ENCODE measurements around the gene RFX3. TPM values are rescaled to one million over a fixed set of nuclear protein-coding genes. Genes with fewer than 3 reads are reported as not detected.

The RFX3 gene
- total RNA-seq, 4 donors from 2014 or later, result 10.9 to 20.8 (median 13.7) TPM

DNA sequence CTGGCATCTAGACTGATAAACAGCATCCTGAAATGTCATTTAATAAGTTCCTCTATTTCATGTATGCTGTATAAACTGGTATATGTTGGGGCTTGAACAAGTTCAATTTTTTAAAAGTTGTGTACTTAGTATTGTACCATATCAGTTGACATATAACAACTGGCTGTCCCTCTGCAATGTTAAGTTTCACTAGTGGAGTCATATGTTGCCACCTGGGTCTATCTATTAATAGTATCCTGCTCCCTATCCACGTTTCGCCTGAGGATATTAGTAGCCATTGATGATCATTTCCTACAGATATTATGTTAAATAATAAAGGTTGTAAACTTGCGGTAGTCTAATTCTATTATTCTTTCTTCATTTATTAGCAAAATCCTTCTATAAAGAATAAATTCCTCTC, 177.6 kb downstream of the RFX3 start:
- Histone ChIP-seq H3K27ac (no peak overlapping the region), H3K36me3 (no peaks in the 10 kb centered on the region), H3K4me1 (no peaks in the 10 kb centered on the region), H3K27me3 (no peaks in the 10 kb centered on the region), H3K4me3 (no peak overlapping the region), H3K9me3 (peaks cover 0 to 3% (median 0%) of the 10 kb centered on the region in 4 donors)
- DNase-seq (ENCODE audit: low spot score in 2 of 2), result no peak
- WGBS, 2 donors, result 83 to 87% methylated on average over 3 of the region's 3 CpGs
- TF ChIP-seq, protein P1, sequence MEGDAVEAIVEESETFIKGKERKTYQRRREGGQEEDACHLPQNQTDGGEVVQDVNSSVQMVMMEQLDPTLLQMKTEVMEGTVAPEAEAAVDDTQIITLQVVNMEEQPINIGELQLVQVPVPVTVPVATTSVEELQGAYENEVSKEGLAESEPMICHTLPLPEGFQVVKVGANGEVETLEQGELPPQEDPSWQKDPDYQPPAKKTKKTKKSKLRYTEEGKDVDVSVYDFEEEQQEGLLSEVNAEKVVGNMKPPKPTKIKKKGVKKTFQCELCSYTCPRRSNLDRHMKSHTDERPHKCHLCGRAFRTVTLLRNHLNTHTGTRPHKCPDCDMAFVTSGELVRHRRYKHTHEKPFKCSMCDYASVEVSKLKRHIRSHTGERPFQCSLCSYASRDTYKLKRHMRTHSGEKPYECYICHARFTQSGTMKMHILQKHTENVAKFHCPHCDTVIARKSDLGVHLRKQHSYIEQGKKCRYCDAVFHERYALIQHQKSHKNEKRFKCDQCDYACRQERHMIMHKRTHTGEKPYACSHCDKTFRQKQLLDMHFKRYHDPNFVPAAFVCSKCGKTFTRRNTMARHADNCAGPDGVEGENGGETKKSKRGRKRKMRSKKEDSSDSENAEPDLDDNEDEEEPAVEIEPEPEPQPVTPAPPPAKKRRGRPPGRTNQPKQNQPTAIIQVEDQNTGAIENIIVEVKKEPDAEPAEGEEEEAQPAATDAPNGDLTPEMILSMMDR (IDR thresholded peaks at IDR 0.05), result no peak
- no peak for TF ChIP-seq POLR2A (IDR thresholded peaks at IDR 0.05)
- TF ChIP-seq EP300 (IDR thresholded peaks at IDR 0.05), result no peak

DNA sequence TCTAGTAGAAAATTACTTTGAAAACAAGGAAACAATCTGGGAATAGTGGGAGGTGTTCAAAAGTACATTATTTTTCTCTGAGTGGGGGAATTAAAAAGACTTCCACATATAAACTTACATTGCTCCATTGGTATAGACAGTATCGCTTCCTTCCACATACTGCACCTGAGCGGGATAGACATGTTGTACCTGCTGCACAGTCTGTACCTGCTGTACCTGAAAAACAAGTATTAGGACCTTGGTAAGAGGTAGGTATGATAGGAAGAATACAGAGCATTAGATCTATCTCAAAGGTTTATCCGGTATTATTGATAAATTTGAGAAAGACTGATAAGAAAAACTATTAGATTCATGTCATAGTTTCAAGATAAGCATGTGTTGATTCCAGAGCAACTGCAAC, 179.3 kb downstream of the RFX3 start:
- H3K4me3 ChIP-seq, result no peak overlapping the region
- TF ChIP-seq POLR2A (IDR thresholded peaks at IDR 0.05) (no peak), EP300 (IDR thresholded peaks at IDR 0.05) (no peak)
- TF ChIP-seq, protein P1 (IDR thresholded peaks at IDR 0.05), result no peak
- peaks cover 0 to 3% (median 0%) of the 10 kb centered on the region in 4 donors for H3K9me3 ChIP-seq
- H3K4me1 ChIP-seq, result no peaks in the 10 kb centered on the region
- DNase-seq (ENCODE audit: low spot score in 2 of 2), result no peak
- no peaks in the 10 kb centered on the region for H3K27me3 ChIP-seq
- no peaks in the 10 kb centered on the region for H3K36me3 ChIP-seq
- no peak overlapping the region for H3K27ac ChIP-seq
- 96 to 98% methylated on average over 3 of the region's 3 CpGs for WGBS, 2 donors

GRCh38 chr9:3343671-3344070, 182.1 kb downstream of the RFX3 start:
- Histone ChIP-seq H3K9me3 (no peaks in the 10 kb centered on the region), H3K4me1 (peaks cover 0 to under 1% (median 0%) of the 10 kb centered on the region in 4 donors), H3K36me3 (no peaks in the 10 kb centered on the region), H3K27ac (no peak overlapping the region), H3K27me3 (no peaks in the 10 kb centered on the region), H3K4me3 (no peak overlapping the region)
- TF ChIP-seq, protein P1 (IDR thresholded peaks at IDR 0.05), result no peak
- TF ChIP-seq POLR2A (IDR thresholded peaks at IDR 0.05) (no peak), EP300 (IDR thresholded peaks at IDR 0.05) (no peak)
- DNase-seq (ENCODE audit: low spot score in 2 of 2), result no peak

GRCh38 chr9:3342159-3342777, 183.5 kb downstream of the RFX3 start:
- no peak overlapping the region for H3K4me3 ChIP-seq
- H3K9me3 ChIP-seq, result no peaks in the 10 kb centered on the region
- no peak for DNase-seq (ENCODE audit: low spot score in 2 of 2)
- H3K27me3 ChIP-seq, result no peaks in the 10 kb centered on the region
- H3K4me1 ChIP-seq, result peaks cover 0 to 15% (median 3%) of the 10 kb centered on the region in 4 donors
- no peaks in the 10 kb centered on the region for H3K36me3 ChIP-seq
- no peak overlapping the region for H3K27ac ChIP-seq
- WGBS, 2 donors, result 60 to 63% methylated on average over 2 of the region's 2 CpGs
- no peak for TF ChIP-seq POLR2A (IDR thresholded peaks at IDR 0.05)
- TF ChIP-seq EP300 (IDR thresholded peaks at IDR 0.05), result no peak
- TF ChIP-seq, protein P1 (IDR thresholded peaks at IDR 0.05), result no peak

GRCh38 chr9:3337515-3338225, 188.1 kb downstream of the RFX3 start:
- Histone ChIP-seq H3K27ac (peak overlapping the region; percentile 23 to 90 (median 68)), H3K4me1 (peaks cover 0 to 27% (median 4%) of the 10 kb centered on the region in 4 donors), H3K9me3 (no peaks in the 10 kb centered on the region), H3K27me3 (no peaks in the 10 kb centered on the region), H3K4me3 (no peak overlapping the region), H3K36me3 (no peaks in the 10 kb centered on the region)
- 39 to 48% methylated on average over 3 of the region's 3 CpGs for WGBS, 2 donors
- no peak for DNase-seq (ENCODE audit: low spot score in 2 of 2)
- TF ChIP-seq EP300 (IDR thresholded peaks at IDR 0.05), result peak in 1 of 2 donors; percentile 57
- TF ChIP-seq, protein P1 (IDR thresholded peaks at IDR 0.05), result no peak
